GM20000 (cell line): ENCODE results near the gene ASTN2.

Source experiments
- DNase-seq: peaks from one replicate; pipeline ENCODE4 v3.0.0; 2012; ENCODE audit warnings: low spot score
- CTCF ChIP-seq: IDR thresholded peaks from 2 replicates; pipeline ENCODE4 v1.5.1; 2012; ENCODE audit warnings: mild to moderate bottlenecking, control low read depth; ENCODE audit errors: extremely low read depth, missing control alignments

Gene ASTN2

GRCh38 chr9:117028103-117028858, 386.6 kb downstream of the ASTN2 start:
- no peak for TF ChIP-seq CTCF
- DNase-seq: no peak

- DNase-seq: no peak
- TF ChIP-seq CTCF: no peak
Measured at GRCh38 chr9:117021906-117022305, 393.0 kb downstream of the ASTN2 start.

- TF ChIP-seq CTCF: no peak
- no peak for DNase-seq
Measured at GRCh38 chr9:117018966-117019617, 395.8 kb downstream of the ASTN2 start.

- no peak for TF ChIP-seq CTCF
- no peak for DNase-seq
Measured at GRCh38 chr9:117017414-117017985, 397.4 kb downstream of the ASTN2 start.

- no peak for DNase-seq
- no peak for TF ChIP-seq CTCF
Measured at GRCh38 chr9:117014061-117014460, 400.8 kb downstream of the ASTN2 start.

GRCh38 chr9:117013440-117013995, 401.3 kb downstream of the ASTN2 start:
- no peak for DNase-seq
- TF ChIP-seq CTCF: no peak

- DNase-seq: no peak
- TF ChIP-seq CTCF: no peak
Measured at GRCh38 chr9:117010061-117010460, 404.8 kb downstream of the ASTN2 start.
